Parathyroid adenoma (tissue), 2 donors: ENCODE measurements around the gene DHDH.

Experiments
- H2AFZ ChIP-seq: fragments of 300-600 bp; sonication (generic); one replicate; pipeline ENCODE4 v1.7.0; 2017; ENCODE audit warnings: antibody characterized with exemption, mild to moderate bottlenecking
- H3K27ac ChIP-seq: fragments of 300-600 bp; sonication (generic); one replicate; pipeline ENCODE4 v1.7.0; 2017
- H3K27me3 ChIP-seq: fragments of 300-600 bp; sonication (generic); one replicate; pipeline ENCODE4 v1.7.0; 2017; ENCODE audit warnings: low read length; ENCODE audit not compliant: control insufficient read depth, insufficient read depth
- H3K36me3 ChIP-seq: fragments of 300-600 bp; sonication (generic); one replicate; pipeline ENCODE4 v1.7.0; 2017; ENCODE audit warnings: low read length; ENCODE audit not compliant: control insufficient read depth, insufficient read depth
- H3K4me1 ChIP-seq: fragments of 300-600 bp; sonication (generic); one replicate; pipeline ENCODE4 v1.7.0; 2017; ENCODE audit warnings: control low read depth
- H3K4me2 ChIP-seq: fragments of 300-600 bp; sonication (generic); one replicate; pipeline ENCODE4 v1.7.0; 2017; ENCODE audit warnings: low read length
- H3K4me3 ChIP-seq: fragments of 300-600 bp; sonication (generic); one replicate; pipeline ENCODE4 v1.7.0; 2017; ENCODE audit warnings: low read depth, low read length
- H3K79me2 ChIP-seq: fragments of 300-600 bp; sonication (generic); one replicate; pipeline ENCODE4 v1.7.0; 2017; ENCODE audit warnings: control low read depth
- H3K9ac ChIP-seq: fragments of 300-600 bp; sonication (generic); one replicate; pipeline ENCODE4 v1.7.0; 2017; ENCODE audit warnings: mild to moderate bottlenecking
- H3K9me3 ChIP-seq: fragments of 300-600 bp; sonication (generic); one replicate; pipeline ENCODE4 v1.7.0; 2017; ENCODE audit warnings: low read length; ENCODE audit not compliant: control insufficient read depth
- CTCF ChIP-seq: fragments of 300-600 bp; sonication (generic); IDR thresholded peaks from one replicate; pipeline ENCODE4 v1.7.0; 2017; ENCODE audit warnings: antibody characterized with exemption, mild to moderate bottlenecking
- donor health status: primary hyperparathyroidism.

DHDH gene

GRCh38 chr19:48928164-48929025 lies 5.1 kb upstream of the DHDH start:
- TF ChIP-seq CTCF: no peak
- H3K27ac ChIP-seq: no peak overlapping the region
- H3K4me1 ChIP-seq: no peaks in the 10 kb centered on the region
- H2AFZ ChIP-seq: no peak overlapping the region
- no peaks in the 10 kb centered on the region for H3K79me2 ChIP-seq
- H3K4me2 ChIP-seq: no peak overlapping the region
- no peaks in the 10 kb centered on the region for H3K27me3 ChIP-seq
- no peaks in the 10 kb centered on the region for H3K9me3 ChIP-seq
- no peaks in the 10 kb centered on the region for H3K36me3 ChIP-seq
- no peak overlapping the region for H3K9ac ChIP-seq
- no peak overlapping the region for H3K4me3 ChIP-seq

GRCh38 chr19:48934837-48935236 lies 1.3 kb downstream of the DHDH start:
- Histone ChIP-seq H2AFZ (no peak overlapping the region), H3K79me2 (no peaks in the 10 kb centered on the region), H3K4me2 (no peak overlapping the region), H3K36me3 (no peaks in the 10 kb centered on the region), H3K9me3 (no peaks in the 10 kb centered on the region), H3K9ac (no peak overlapping the region), H3K27me3 (no peaks in the 10 kb centered on the region), H3K4me3 (no peak overlapping the region), H3K4me1 (no peaks in the 10 kb centered on the region), H3K27ac (no peak overlapping the region)
- no peak for TF ChIP-seq CTCF

GRCh38 chr19:48935864-48936263 lies 2.4 kb downstream of the DHDH start:
- Histone ChIP-seq H3K27me3 (no peaks in the 10 kb centered on the region), H3K79me2 (no peaks in the 10 kb centered on the region), H3K4me3 (no peak overlapping the region), H3K27ac (no peak overlapping the region), H3K9ac (no peak overlapping the region), H3K4me2 (no peak overlapping the region), H3K9me3 (no peaks in the 10 kb centered on the region), H3K4me1 (no peaks in the 10 kb centered on the region), H2AFZ (no peak overlapping the region), H3K36me3 (no peaks in the 10 kb centered on the region)
- TF ChIP-seq CTCF: no peak

- no peak overlapping the region for H2AFZ ChIP-seq
Observed at GRCh38 chr19:48938256-48938655, 4.8 kb downstream of the DHDH start.

More at GRCh38 chr19:48938256-48938655, 4.8 kb downstream of the DHDH start:
- Histone ChIP-seq H3K9ac (no peak overlapping the region), H3K9me3 (no peaks in the 10 kb centered on the region), H3K27me3 (no peaks in the 10 kb centered on the region), H3K36me3 (no peaks in the 10 kb centered on the region), H3K4me2 (no peak overlapping the region), H3K4me1 (no peaks in the 10 kb centered on the region), H3K79me2 (no peaks in the 10 kb centered on the region), H3K4me3 (no peak overlapping the region), H3K27ac (no peak overlapping the region)
- no peak for TF ChIP-seq CTCF
